Peyer's patch (tissue), 4 donors: ENCODE measurements around the gene KCNK1. TPM values are rescaled to one million over a fixed set of nuclear protein-coding genes. Genes with fewer than 3 reads are reported as not detected.
A peak's percentile ranks its signal among the peaks of the same experiment; 100 is the strongest.
"Not testable (repeated sequence)": the region's sequence is repeated elsewhere in the genome, so short reads cannot be mapped to it uniquely, and the experiment has no call there.

Experiments used
- DNase-seq, 3 donors: peaks; one replicate each; pipeline ENCODE4 v3.0.0-alpha.2; 2017 to 2019
- H3K27ac ChIP-seq, 4 donors: fragments of 200-600 bp; sonication (generic); one replicate each; pipeline ENCODE4 v1.5.1; 2016 to 2019
- H3K27me3 ChIP-seq, 2 donors: fragments of 200-600 bp; sonication (generic); one replicate each; pipeline ENCODE4 v1.5.1; 2019
- H3K36me3 ChIP-seq, 3 donors: fragments of 200-600 bp; sonication (generic); one replicate each; pipeline ENCODE4 v1.5.1; 2016 to 2019
- H3K4me1 ChIP-seq, 4 donors: fragments of 200-600 bp; sonication (generic); one replicate each; pipeline ENCODE4 v1.5.1; 2016 to 2019
- H3K4me3 ChIP-seq, 4 donors: fragments of 200-600 bp; sonication (generic); 1 replicate in 3 of 4; 2 replicates in 1 of 4; pipeline ENCODE4 v1.5.1; 2016 to 2019; ENCODE audit warnings: mild to moderate bottlenecking in 1 of 4
- H3K9me3 ChIP-seq, 4 donors: fragments of 200-600 bp; sonication (generic); one replicate each; pipeline ENCODE4 v1.5.1; 2016 to 2019; ENCODE audit warnings: mild to moderate bottlenecking in 1 of 4
- POLR2A ChIP-seq, 2 donors: fragments of 450-650 bp; IDR thresholded peaks; one replicate each; pipeline ENCODE4 v1.5.1; 2017; ENCODE audit warnings: antibody characterized with exemption in 2 of 2, mild to moderate bottlenecking in 2 of 2, moderate library complexity in 2 of 2
- total RNA-seq, 4 donors: library from RNA; depleted of rRNA; stranded (reverse); fragments of >200 nt; gene quantifications; one replicate each; pipeline ENCODE4 v1.1.0, GENCODE V29; 2016
- TF ChIP-seq, protein P1 (sequence below), 6 experiments: fragments of 450-650 bp in 4 of 6; fragments of 200-600 bp in 2 of 6; sonication (generic) in 1 of 6; IDR thresholded peaks; one replicate each; pipeline ENCODE4 v1.5.1; 2017 to 2019; ENCODE audit warnings: antibody characterized with exemption in 6 of 6, mild to moderate bottlenecking in 3 of 6, moderate library complexity in 1 of 6

The KCNK1 gene
- total RNA-seq, 4 donors from 2014 or later, result 17.2 to 22.2 (median 17.2) TPM; not detected in 1

DNA sequence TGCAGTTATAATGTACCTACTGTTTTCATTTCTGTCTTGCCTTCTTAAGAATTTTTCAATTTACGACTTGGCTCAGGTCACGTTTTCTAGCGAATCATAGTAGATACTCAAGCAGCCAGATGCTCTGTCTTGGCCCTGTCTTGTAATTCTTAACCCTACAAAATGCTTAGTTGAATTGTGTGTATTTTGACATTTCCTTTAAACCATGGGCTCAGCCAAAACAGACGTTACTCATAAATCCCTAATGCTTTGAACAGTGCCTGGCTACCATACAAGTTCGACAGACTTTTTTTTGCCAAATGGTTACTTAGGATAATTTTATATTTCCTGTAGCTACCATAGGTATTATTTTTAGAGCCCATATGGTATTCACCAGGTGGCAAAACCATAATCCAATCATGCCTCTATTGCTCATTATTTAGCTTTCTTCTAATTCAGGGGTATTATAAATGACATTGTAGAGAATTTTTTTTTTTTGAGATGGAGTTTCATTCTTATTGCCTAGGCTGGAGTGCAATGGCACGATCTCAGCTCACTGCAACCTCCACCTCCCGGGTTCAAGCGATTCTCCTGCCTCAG lies 54.3 kb downstream of the KCNK1 start:
- DNase-seq, result no peak
- no peak for TF ChIP-seq POLR2A (IDR thresholded peaks at IDR 0.05)
- TF ChIP-seq, protein P1, sequence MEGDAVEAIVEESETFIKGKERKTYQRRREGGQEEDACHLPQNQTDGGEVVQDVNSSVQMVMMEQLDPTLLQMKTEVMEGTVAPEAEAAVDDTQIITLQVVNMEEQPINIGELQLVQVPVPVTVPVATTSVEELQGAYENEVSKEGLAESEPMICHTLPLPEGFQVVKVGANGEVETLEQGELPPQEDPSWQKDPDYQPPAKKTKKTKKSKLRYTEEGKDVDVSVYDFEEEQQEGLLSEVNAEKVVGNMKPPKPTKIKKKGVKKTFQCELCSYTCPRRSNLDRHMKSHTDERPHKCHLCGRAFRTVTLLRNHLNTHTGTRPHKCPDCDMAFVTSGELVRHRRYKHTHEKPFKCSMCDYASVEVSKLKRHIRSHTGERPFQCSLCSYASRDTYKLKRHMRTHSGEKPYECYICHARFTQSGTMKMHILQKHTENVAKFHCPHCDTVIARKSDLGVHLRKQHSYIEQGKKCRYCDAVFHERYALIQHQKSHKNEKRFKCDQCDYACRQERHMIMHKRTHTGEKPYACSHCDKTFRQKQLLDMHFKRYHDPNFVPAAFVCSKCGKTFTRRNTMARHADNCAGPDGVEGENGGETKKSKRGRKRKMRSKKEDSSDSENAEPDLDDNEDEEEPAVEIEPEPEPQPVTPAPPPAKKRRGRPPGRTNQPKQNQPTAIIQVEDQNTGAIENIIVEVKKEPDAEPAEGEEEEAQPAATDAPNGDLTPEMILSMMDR (IDR thresholded peaks at IDR 0.05), result no peak
- peak overlapping the region in 2 of 4 donors; percentile 15 to 49 for H3K27ac ChIP-seq

DNA sequence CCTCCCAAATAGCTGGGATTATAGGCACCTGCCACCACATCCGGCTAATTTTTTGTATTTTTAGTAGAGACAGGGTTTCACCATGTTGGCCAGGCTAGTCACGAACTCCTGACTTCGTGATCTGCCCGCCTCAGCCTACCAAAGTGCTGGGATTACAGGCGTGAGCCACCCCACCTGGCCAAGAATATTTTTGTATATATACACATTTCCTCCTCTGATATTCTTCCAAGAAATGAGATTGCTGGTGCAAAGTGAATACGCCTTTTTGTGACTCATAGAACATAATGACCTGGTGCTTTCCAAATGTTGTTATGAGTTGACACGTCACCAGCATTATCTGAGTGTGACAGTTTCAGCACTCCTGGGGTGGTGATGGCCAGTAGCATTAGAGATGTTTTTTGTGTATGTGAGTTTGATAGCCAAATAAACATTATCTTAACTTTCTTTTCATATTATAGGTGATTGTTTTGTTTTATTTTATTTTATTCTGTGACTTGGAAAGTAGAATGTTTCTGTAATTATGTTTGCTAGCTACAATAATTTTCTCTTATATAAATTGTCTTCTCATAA lies 54.9 kb downstream of the KCNK1 start:
- Histone ChIP-seq H3K4me3 (no peak overlapping the region), H3K4me1 (no peaks in the 10 kb centered on the region), H3K27ac (peak overlapping the region in 2 of 4 donors; percentile 15 to 49), H3K9me3 (no peaks in the 10 kb centered on the region), H3K36me3 (no peaks in the 10 kb centered on the region), H3K27me3 (no peaks in the 10 kb centered on the region)
- peak in 1 of 3 donors; percentile 62 for DNase-seq
- TF ChIP-seq, protein P1 (IDR thresholded peaks at IDR 0.05), result no peak
- no peak for TF ChIP-seq POLR2A (IDR thresholded peaks at IDR 0.05)

More for the DNA sequence above, 54.3 kb downstream of the KCNK1 start:
- Histone ChIP-seq H3K4me1 (no peaks in the 10 kb centered on the region), H3K9me3 (no peaks in the 10 kb centered on the region), H3K27me3 (no peaks in the 10 kb centered on the region), H3K36me3 (no peaks in the 10 kb centered on the region), H3K4me3 (no peak overlapping the region)

DNA sequence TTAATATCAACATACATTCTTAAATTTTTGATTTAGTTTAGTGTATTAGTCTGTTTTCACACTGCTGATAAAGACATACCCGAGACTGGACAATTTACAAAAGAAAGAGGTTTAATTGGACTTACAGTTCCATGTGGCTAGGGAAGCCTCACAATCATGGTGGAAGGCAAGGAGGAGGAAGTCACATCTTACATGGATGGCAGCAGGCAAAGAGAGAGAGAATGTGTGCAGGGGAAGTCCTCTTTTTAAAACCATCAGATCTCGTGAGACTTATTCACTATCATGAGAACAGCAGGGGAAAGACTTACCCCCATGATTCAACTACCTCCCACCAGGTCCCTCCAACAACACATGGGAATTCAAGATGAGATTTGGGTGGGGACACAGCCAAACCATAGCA lies 56.5 kb downstream of the KCNK1 start:
- H3K9me3 ChIP-seq, H3K27ac ChIP-seq, H3K27me3 ChIP-seq, H3K4me3 ChIP-seq, DNase-seq, H3K4me1 ChIP-seq, H3K36me3 ChIP-seq: not testable (repeated sequence)

DNA sequence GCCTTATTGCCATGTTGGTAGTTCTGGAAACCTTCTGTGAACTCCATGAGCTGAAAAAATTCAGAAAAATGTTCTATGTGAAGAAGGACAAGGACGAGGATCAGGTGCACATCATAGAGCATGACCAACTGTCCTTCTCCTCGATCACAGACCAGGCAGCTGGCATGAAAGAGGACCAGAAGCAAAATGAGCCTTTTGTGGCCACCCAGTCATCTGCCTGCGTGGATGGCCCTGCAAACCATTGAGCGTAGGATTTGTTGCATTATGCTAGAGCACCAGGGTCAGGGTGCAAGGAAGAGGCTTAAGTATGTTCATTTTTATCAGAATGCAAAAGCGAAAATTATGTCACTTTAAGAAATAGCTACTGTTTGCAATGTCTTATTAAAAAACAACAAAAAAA lies 57.4 kb downstream of the KCNK1 start:
- H3K27ac ChIP-seq, result no peak overlapping the region
- TF ChIP-seq POLR2A (IDR thresholded peaks at IDR 0.05), result no peak
- TF ChIP-seq, protein P1 (IDR thresholded peaks at IDR 0.05), result no peak
- no peak for DNase-seq

DNA sequence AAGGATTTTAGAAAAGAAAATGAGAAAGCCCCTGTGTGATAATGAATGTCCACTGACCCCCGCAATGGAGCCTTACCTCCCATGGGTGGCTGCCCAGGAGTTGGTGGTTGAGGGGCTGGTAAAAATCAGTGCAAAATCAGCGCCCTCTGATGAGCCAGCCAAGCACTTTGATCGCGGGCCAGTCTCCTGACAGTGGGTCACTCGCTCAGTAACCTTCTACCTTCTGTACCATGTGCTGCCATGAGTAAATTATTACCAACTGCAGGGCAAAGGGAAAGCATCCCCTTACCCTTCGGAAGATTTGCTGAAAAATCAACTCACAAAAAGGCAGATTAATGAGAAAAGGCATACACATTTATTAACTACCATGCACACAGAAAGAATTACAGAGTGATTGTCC lies 58.8 kb downstream of the KCNK1 start:
- Histone ChIP-seq H3K27me3 (no peaks in the 10 kb centered on the region), H3K27ac (peak overlapping the region in 3 of 4 donors; percentile 9 to 73 (median 54)), H3K9me3 (no peaks in the 10 kb centered on the region), H3K4me1 (peaks cover 0 to 4% (median 0%) of the 10 kb centered on the region in 4 donors), H3K4me3 (peak overlapping the region in 1 of 4 donors; percentile 1), H3K36me3 (no peaks in the 10 kb centered on the region)
- TF ChIP-seq, protein P1 (IDR thresholded peaks at IDR 0.05), result no peak
- TF ChIP-seq POLR2A (IDR thresholded peaks at IDR 0.05), result no peak
- peak in 2 of 3 donors; percentile 53 to 56 for DNase-seq

More for the DNA sequence above, 57.4 kb downstream of the KCNK1 start:
- H3K9me3 ChIP-seq, result no peaks in the 10 kb centered on the region
- no peak overlapping the region for H3K4me3 ChIP-seq
- peaks cover 0 to 4% (median 0%) of the 10 kb centered on the region in 4 donors for H3K4me1 ChIP-seq
- no peaks in the 10 kb centered on the region for H3K36me3 ChIP-seq
- H3K27me3 ChIP-seq, result no peaks in the 10 kb centered on the region

DNA sequence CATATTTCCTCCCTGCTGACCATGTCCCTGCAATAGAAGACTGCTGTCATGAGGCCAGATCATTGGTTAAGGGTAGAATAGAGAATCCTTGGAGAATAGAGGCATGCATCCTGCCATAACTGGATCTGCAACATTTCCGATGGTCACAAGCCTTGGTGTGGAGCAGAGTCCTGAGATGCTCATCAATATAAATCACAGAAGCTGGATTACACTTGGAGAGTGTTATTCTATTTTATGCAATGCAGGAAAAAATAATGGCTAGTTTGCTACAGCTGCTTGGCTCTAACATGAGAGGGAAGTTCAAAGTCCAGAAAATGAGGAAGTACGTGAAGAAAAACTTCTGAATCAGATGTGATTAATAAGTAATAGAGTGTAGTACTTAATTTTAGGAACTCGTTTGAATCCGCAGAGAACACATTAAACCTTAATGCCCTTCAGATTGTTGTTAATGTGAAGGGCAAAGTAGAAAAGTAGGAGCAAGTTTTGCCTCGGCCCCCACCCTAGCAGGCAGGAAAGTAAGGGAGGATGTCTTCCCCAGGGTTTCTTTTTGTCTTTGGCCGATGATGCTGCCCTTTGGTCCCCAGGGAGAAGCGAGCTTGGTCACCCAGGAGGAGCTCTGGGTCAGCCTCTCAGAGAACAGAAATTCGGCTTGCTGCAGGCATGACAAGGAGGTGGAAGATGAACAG lies 59.5 kb downstream of the KCNK1 start:
- H3K4me3 ChIP-seq, result peak overlapping the region in 1 of 4 donors; percentile 4
- peaks cover 0 to 4% (median 0%) of the 10 kb centered on the region in 4 donors for H3K4me1 ChIP-seq
- peak in 1 of 3 donors; percentile 50 for DNase-seq
- no peaks in the 10 kb centered on the region for H3K36me3 ChIP-seq
- H3K9me3 ChIP-seq, result no peaks in the 10 kb centered on the region
- peak overlapping the region in 3 of 4 donors; percentile 9 to 73 (median 54) for H3K27ac ChIP-seq
- H3K27me3 ChIP-seq, result no peaks in the 10 kb centered on the region
- TF ChIP-seq, protein P1 (IDR thresholded peaks at IDR 0.05), result no peak
- no peak for TF ChIP-seq POLR2A (IDR thresholded peaks at IDR 0.05)
